Measurements from ENCODE around the gene SLC25A28. TPM values are rescaled to one million over a fixed set of nuclear protein-coding genes. Genes with fewer than 3 reads are reported as not detected.

Gene SLC25A28
- polyA plus RNA-seq, 1 experiment: 38.9 TPM

DNA sequence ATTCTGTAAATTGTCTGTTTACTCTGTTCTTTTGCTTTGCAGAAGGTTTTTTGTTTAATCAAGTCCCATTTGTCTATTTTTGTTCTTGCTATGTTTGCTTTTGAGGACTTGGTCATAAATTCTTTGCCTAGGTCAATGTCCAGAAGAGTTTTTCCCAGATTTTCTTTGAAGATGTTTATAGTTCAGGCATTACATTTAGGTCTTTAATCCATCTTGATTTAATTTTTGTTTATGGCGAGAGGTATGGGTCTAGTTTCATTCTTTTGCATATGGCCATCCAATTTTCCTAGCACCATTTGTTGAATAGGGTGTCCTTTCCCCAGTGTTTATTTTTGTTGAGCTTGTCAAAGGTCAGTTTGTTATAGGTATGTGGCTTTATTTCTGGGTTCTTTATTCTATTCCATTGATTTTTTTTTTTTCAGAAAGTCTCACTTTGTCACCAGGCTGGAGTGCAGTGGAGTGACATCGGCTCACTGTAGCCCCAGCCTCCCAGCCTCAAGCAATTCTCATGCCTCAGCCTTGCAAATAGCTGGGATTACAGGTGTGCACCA lies 27.4 kb upstream of the SLC25A28 start:
- Histone ChIP-seq H3K4me3 (ENCODE audit: low read depth, low read length) (no peak overlapping the region), H3K36me3 (ENCODE audit: control insufficient read depth, insufficient read depth, low read length) (no peaks in the 10 kb centered on the region), H3K27me3 (ENCODE audit: control insufficient read depth, insufficient read depth, low read length) (no peaks in the 10 kb centered on the region)
- TF ChIP-seq, protein P1, sequence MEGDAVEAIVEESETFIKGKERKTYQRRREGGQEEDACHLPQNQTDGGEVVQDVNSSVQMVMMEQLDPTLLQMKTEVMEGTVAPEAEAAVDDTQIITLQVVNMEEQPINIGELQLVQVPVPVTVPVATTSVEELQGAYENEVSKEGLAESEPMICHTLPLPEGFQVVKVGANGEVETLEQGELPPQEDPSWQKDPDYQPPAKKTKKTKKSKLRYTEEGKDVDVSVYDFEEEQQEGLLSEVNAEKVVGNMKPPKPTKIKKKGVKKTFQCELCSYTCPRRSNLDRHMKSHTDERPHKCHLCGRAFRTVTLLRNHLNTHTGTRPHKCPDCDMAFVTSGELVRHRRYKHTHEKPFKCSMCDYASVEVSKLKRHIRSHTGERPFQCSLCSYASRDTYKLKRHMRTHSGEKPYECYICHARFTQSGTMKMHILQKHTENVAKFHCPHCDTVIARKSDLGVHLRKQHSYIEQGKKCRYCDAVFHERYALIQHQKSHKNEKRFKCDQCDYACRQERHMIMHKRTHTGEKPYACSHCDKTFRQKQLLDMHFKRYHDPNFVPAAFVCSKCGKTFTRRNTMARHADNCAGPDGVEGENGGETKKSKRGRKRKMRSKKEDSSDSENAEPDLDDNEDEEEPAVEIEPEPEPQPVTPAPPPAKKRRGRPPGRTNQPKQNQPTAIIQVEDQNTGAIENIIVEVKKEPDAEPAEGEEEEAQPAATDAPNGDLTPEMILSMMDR (IDR thresholded peaks at IDR 0.05; ENCODE audit: insufficient read depth, low read depth, low read length): no peak
- ChIA-PET CTCF (interaction anchor here (0.6 kb wide), 1 partner anchor 105 kb away, joined by 3 read pairs; no protein-coding TSS in a partner anchor), POLR2A (no interaction called here)
- no peak for DNase-seq (ENCODE audit: low read depth)

DNA sequence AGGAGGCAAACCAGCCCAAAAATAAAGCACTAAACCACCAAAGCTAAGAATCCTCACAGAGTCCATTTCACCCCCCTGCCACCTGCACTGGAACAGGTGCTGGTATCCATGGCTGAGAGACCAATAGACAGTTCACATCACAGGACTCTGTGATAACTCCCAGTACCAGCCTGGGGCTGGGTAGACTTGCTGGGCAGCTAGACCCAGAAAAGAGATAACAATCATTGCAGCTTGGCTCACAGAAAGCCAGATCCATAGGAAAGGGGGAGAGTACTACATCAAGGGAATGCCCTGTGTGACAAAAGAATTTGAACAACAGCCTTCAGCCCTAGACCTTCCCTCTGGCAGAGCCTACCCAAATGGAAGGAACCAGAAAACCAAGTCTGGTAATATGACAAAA lies 13.6 kb upstream of the SLC25A28 start:
- Histone ChIP-seq H3K4me3 (ENCODE audit: low read depth, low read length) (no peak overlapping the region), H3K27me3 (ENCODE audit: control insufficient read depth, insufficient read depth, low read length) (peaks cover 3% of the 10 kb centered on the region; the same call in 1 of the 2 replicates), H3K36me3 (ENCODE audit: control insufficient read depth, insufficient read depth, low read length) (no peaks in the 10 kb centered on the region)
- ChIA-PET POLR2A (no interaction called here), CTCF (interaction anchor here (9.7 kb wide), 1 partner anchor 77 kb away, joined by 133 read pairs; no protein-coding TSS in a partner anchor)
- TF ChIP-seq, protein P1 (IDR thresholded peaks at IDR 0.05; ENCODE audit: insufficient read depth, low read depth, low read length): no peak
- no peak for DNase-seq (ENCODE audit: low read depth)

DNA sequence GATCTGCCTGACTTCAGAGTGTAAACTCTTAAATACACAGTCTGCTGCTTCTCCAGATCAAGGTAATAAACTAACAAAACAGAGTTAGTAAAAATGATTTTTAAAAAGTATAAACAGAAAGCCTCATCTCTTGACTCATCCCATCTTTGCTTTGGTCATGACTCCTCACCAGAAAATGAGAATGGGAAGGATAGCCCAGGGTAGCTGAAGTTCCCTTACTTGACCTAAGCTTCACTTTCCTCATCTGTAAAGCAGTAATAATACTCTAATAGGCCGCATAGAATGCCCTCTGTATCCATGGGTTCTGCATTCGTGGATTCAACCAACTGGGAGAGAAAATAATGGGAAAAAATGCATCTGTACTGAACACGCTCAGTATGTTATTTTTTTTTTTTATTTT lies 11.3 kb upstream of the SLC25A28 start:
- H3K36me3 ChIP-seq (ENCODE audit: control insufficient read depth, insufficient read depth, low read length): no peaks in the 10 kb centered on the region
- DNase-seq (ENCODE audit: low read depth): no peak
- H3K27me3 ChIP-seq (ENCODE audit: control insufficient read depth, insufficient read depth, low read length): peaks cover 2% of the 10 kb centered on the region; the same call in 1 of the 2 replicates
- ChIA-PET POLR2A (no interaction called here), CTCF (interaction anchor here (0.9 to 9.7 kb wide), 6 partner anchors 10 to 90 kb away, joined by 3 to 133 read pairs (median 4); partner anchors contain the start of genes ENTPD7 and SLC25A28)
- H3K4me3 ChIP-seq (ENCODE audit: low read depth, low read length): no peak overlapping the region
- TF ChIP-seq, protein P1 (IDR thresholded peaks at IDR 0.05; ENCODE audit: insufficient read depth, low read depth, low read length): no peak

DNA sequence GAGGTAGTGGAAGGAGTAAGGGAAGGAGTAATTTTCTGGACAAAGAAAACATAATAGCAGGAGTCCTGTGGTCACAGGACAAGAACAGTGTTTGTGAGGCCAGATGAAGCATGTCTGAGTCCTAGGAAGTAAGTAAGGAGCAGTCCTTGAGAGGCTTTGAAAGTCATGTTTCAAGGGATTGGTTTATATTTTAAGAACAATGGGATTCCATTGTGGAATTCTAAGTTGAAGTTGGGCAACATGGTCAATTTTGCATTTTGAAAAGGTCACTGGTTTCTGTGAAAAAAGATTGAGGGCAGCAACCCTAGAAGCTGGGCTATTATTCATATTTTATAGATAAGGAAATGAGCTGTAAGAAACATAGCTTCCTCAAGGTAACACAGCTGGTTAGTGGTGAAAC lies 10.8 kb upstream of the SLC25A28 start:
- ChIA-PET POLR2A (interaction anchor here (0.6 kb wide), 1 partner anchor 158 kb away, joined by 3 read pairs; no protein-coding TSS in a partner anchor), CTCF (interaction anchor here (0.8 to 9.7 kb wide), 8 partner anchors 8 to 91 kb away, joined by 3 to 133 read pairs (median 4); partner anchors contain the start of genes ENTPD7 and SLC25A28)
- no peaks in the 10 kb centered on the region for H3K36me3 ChIP-seq (ENCODE audit: control insufficient read depth, insufficient read depth, low read length)
- no peak for DNase-seq (ENCODE audit: low read depth)
- TF ChIP-seq, protein P1 (IDR thresholded peaks at IDR 0.05; ENCODE audit: insufficient read depth, low read depth, low read length): no peak
- H3K27me3 ChIP-seq (ENCODE audit: control insufficient read depth, insufficient read depth, low read length): peaks cover 2% of the 10 kb centered on the region; the same call in 1 of the 2 replicates
- H3K4me3 ChIP-seq (ENCODE audit: low read depth, low read length): no peak overlapping the region

DNA sequence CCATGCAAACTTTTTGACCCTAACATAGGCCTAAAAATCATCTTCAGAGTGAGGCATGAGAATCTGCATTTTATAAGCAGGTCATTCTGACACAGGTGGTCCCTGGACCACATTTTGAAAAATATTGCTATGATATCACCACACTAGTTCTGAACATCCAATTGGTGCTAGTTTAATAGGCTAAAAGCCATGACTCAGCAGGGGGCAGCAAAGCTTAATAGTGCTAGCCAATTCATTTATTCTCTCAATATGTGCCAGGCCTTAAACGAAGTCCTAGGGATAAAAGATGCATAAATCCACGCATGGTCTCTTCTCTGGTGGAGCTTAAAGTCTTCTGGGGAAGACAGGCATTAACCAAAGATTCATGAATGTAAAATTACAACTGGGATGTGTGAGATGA lies 10.2 kb upstream of the SLC25A28 start:
- ChIA-PET POLR2A (interaction anchor here (0.6 kb wide), 1 partner anchor 159 kb away, joined by 3 read pairs; no protein-coding TSS in a partner anchor), CTCF (interaction anchor here (0.8 to 9.7 kb wide), 7 partner anchors 9 to 91 kb away, joined by 3 to 133 read pairs (median 4); partner anchors contain the start of genes ENTPD7 and SLC25A28)
- no peak overlapping the region for H3K4me3 ChIP-seq (ENCODE audit: low read depth, low read length)
- DNase-seq (ENCODE audit: low read depth): no peak
- TF ChIP-seq, protein P1 (IDR thresholded peaks at IDR 0.05; ENCODE audit: insufficient read depth, low read depth, low read length): peak; percentile 63
- H3K36me3 ChIP-seq (ENCODE audit: control insufficient read depth, insufficient read depth, low read length): no peaks in the 10 kb centered on the region
- peaks cover 2% of the 10 kb centered on the region; the same call in 1 of the 2 replicates for H3K27me3 ChIP-seq (ENCODE audit: control insufficient read depth, insufficient read depth, low read length)
